Measurements from ENCODE around the gene PTOV1. TPM values are rescaled to one million over a fixed set of nuclear protein-coding genes. Genes with fewer than 3 reads are reported as not detected.

The PTOV1 gene
- total and polyA plus RNA-seq, 4 donors, result 38.0 to 52.3 (median 41.3) TPM

DNA sequence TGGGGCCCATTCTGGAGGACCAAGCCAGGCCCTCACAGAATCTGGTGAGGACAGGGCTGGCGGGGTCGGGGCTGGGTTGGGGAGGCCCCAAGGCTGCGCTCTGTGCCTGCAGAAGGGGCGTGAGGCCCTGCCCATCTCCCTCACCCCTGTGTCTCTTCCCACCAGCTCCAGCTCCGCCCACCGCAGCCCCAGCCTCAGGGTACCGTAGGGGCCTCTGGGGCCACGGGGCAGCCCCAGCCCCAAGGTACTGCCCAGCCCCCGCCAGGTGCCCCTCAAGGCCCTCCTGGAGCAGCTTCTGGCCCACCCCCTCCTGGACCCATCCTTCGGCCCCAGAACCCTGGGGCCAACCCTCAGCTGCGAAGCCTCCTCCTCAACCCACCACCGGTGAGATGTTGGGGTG, 15.4 kb upstream of the PTOV1 start:
- no peak for DNase-seq (ENCODE audit: low spot score)
- TF ChIP-seq NR2F2 (IDR thresholded peaks at IDR 0.05), result no peak
- TF ChIP-seq HNF4A (conservative IDR thresholded peaks at IDR 0.05), result no peak
- TF ChIP-seq GABPA (IDR thresholded peaks at IDR 0.05 in 1 of 2, conservative IDR thresholded peaks at IDR 0.05 in 1 of 2), result no peak
- no peak for TF ChIP-seq JUND (IDR thresholded peaks at IDR 0.05)
- TF ChIP-seq, protein P1, sequence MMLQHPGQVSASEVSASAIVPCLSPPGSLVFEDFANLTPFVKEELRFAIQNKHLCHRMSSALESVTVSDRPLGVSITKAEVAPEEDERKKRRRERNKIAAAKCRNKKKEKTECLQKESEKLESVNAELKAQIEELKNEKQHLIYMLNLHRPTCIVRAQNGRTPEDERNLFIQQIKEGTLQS (IDR thresholded peaks at IDR 0.05), result no peak
- no peak for TF ChIP-seq HNF4G (IDR thresholded peaks at IDR 0.05)
- TF ChIP-seq RAD21 (IDR thresholded peaks at IDR 0.05), result no peak
- no peak for TF ChIP-seq FOXA1 (IDR thresholded peaks at IDR 0.05)
- TF ChIP-seq RXRA (IDR thresholded peaks at IDR 0.05), result no peak
- no peak overlapping the region for H3K27ac ChIP-seq (ENCODE audit: low read depth in 1 of 2, low read length in 2 of 2)
- H3K27me3 ChIP-seq (ENCODE audit: control insufficient read depth in 4 of 4, insufficient read depth in 4 of 4, low read length in 3 of 4), result no peaks in the 10 kb centered on the region
- no peak overlapping the region for H3K4me3 ChIP-seq (ENCODE audit: low read depth in 1 of 3, low read length in 3 of 3)
- peaks cover 9 to 56% (median 28%) of the 10 kb centered on the region in 4 donors for H3K36me3 ChIP-seq (ENCODE audit: control insufficient read depth in 4 of 4, insufficient read depth in 3 of 4, low read depth in 1 of 4, low read length in 3 of 4)
- 98% methylated on average over 12 of the region's 12 CpGs for WGBS
- H3K9ac ChIP-seq (ENCODE audit: low read depth in 1 of 2, low read length in 2 of 2), result no peak overlapping the region
- H3K4me1 ChIP-seq (ENCODE audit: control insufficient read depth in 4 of 4, insufficient read depth in 4 of 4, low read length in 3 of 4), result no peaks in the 10 kb centered on the region
- no peaks in the 10 kb centered on the region for H3K9me3 ChIP-seq (ENCODE audit: control insufficient read depth in 4 of 4, low read length in 3 of 4)

GRCh38 chr19:49836176-49837008, 14.6 kb upstream of the PTOV1 start:
- DNase-seq (ENCODE audit: low spot score), result no peak
- WGBS, result 97% methylated on average over 20 of the region's 20 CpGs
- Histone ChIP-seq H3K27me3 (ENCODE audit: control insufficient read depth in 4 of 4, insufficient read depth in 4 of 4, low read length in 3 of 4) (no peaks in the 10 kb centered on the region), H3K9ac (ENCODE audit: low read depth in 1 of 2, low read length in 2 of 2) (no peak overlapping the region), H3K9me3 (ENCODE audit: control insufficient read depth in 4 of 4, low read length in 3 of 4) (no peaks in the 10 kb centered on the region), H3K4me3 (ENCODE audit: low read depth in 1 of 3, low read length in 3 of 3) (no peak overlapping the region), H3K4me1 (ENCODE audit: control insufficient read depth in 4 of 4, insufficient read depth in 4 of 4, low read length in 3 of 4) (no peaks in the 10 kb centered on the region), H3K27ac (ENCODE audit: low read depth in 1 of 2, low read length in 2 of 2) (no peak overlapping the region), H3K36me3 (ENCODE audit: control insufficient read depth in 4 of 4, insufficient read depth in 3 of 4, low read depth in 1 of 4, low read length in 3 of 4) (peaks cover 9 to 50% (median 27%) of the 10 kb centered on the region in 4 donors)
- TF ChIP-seq, protein P2, sequence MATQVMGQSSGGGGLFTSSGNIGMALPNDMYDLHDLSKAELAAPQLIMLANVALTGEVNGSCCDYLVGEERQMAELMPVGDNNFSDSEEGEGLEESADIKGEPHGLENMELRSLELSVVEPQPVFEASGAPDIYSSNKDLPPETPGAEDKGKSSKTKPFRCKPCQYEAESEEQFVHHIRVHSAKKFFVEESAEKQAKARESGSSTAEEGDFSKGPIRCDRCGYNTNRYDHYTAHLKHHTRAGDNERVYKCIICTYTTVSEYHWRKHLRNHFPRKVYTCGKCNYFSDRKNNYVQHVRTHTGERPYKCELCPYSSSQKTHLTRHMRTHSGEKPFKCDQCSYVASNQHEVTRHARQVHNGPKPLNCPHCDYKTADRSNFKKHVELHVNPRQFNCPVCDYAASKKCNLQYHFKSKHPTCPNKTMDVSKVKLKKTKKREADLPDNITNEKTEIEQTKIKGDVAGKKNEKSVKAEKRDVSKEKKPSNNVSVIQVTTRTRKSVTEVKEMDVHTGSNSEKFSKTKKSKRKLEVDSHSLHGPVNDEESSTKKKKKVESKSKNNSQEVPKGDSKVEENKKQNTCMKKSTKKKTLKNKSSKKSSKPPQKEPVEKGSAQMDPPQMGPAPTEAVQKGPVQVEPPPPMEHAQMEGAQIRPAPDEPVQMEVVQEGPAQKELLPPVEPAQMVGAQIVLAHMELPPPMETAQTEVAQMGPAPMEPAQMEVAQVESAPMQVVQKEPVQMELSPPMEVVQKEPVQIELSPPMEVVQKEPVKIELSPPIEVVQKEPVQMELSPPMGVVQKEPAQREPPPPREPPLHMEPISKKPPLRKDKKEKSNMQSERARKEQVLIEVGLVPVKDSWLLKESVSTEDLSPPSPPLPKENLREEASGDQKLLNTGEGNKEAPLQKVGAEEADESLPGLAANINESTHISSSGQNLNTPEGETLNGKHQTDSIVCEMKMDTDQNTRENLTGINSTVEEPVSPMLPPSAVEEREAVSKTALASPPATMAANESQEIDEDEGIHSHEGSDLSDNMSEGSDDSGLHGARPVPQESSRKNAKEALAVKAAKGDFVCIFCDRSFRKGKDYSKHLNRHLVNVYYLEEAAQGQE (IDR thresholded peaks at IDR 0.05), result no peak
- TF ChIP-seq, protein P3, sequence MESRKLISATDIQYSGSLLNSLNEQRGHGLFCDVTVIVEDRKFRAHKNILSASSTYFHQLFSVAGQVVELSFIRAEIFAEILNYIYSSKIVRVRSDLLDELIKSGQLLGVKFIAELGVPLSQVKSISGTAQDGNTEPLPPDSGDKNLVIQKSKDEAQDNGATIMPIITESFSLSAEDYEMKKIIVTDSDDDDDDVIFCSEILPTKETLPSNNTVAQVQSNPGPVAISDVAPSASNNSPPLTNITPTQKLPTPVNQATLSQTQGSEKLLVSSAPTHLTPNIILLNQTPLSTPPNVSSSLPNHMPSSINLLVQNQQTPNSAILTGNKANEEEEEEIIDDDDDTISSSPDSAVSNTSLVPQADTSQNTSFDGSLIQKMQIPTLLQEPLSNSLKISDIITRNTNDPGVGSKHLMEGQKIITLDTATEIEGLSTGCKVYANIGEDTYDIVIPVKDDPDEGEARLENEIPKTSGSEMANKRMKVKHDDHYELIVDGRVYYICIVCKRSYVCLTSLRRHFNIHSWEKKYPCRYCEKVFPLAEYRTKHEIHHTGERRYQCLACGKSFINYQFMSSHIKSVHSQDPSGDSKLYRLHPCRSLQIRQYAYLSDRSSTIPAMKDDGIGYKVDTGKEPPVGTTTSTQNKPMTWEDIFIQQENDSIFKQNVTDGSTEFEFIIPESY (IDR thresholded peaks at IDR 0.05), result no peak
- TF ChIP-seq, protein P4, sequence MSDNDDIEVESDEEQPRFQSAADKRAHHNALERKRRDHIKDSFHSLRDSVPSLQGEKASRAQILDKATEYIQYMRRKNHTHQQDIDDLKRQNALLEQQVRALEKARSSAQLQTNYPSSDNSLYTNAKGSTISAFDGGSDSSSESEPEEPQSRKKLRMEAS (IDR thresholded peaks at IDR 0.05), result no peak
- no peak for TF ChIP-seq SP1 (IDR thresholded peaks at IDR 0.05)
- no peak for TF ChIP-seq FOXA2 (IDR thresholded peaks at IDR 0.05)
- no peak for TF ChIP-seq TAF1 (conservative IDR thresholded peaks at IDR 0.05)
- no peak for TF ChIP-seq YY1 (IDR thresholded peaks at IDR 0.05)
- TF ChIP-seq NR2F2 (IDR thresholded peaks at IDR 0.05), result no peak
- TF ChIP-seq, protein P5, sequence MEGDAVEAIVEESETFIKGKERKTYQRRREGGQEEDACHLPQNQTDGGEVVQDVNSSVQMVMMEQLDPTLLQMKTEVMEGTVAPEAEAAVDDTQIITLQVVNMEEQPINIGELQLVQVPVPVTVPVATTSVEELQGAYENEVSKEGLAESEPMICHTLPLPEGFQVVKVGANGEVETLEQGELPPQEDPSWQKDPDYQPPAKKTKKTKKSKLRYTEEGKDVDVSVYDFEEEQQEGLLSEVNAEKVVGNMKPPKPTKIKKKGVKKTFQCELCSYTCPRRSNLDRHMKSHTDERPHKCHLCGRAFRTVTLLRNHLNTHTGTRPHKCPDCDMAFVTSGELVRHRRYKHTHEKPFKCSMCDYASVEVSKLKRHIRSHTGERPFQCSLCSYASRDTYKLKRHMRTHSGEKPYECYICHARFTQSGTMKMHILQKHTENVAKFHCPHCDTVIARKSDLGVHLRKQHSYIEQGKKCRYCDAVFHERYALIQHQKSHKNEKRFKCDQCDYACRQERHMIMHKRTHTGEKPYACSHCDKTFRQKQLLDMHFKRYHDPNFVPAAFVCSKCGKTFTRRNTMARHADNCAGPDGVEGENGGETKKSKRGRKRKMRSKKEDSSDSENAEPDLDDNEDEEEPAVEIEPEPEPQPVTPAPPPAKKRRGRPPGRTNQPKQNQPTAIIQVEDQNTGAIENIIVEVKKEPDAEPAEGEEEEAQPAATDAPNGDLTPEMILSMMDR (IDR thresholded peaks at IDR 0.05; ENCODE audit: low read depth, low read length, missing input control), result no peak
- TF ChIP-seq FOXA1 (IDR thresholded peaks at IDR 0.05), result no peak
- no peak for TF ChIP-seq HNF4G (IDR thresholded peaks at IDR 0.05)
- TF ChIP-seq JUND (IDR thresholded peaks at IDR 0.05), result no peak
- no peak for TF ChIP-seq GABPA (IDR thresholded peaks at IDR 0.05 in 1 of 2, conservative IDR thresholded peaks at IDR 0.05 in 1 of 2)
- no peak for TF ChIP-seq HNF4A (conservative IDR thresholded peaks at IDR 0.05)
- no peak for TF ChIP-seq EGR1 (IDR thresholded peaks at IDR 0.05; ENCODE audit: low read depth in 2 of 2)
- TF ChIP-seq, protein P1 (IDR thresholded peaks at IDR 0.05), result no peak
- no peak for TF ChIP-seq RAD21 (IDR thresholded peaks at IDR 0.05)
- TF ChIP-seq RXRA (IDR thresholded peaks at IDR 0.05), result no peak
